HG03025 (cell line): Measurements from ENCODE around the gene CXCR6.
"Not testable (repeated sequence)": the region's sequence is repeated elsewhere in the genome, so short reads cannot be mapped to it uniquely, and the experiment has no call there.

ENCODE experiments used
- ATAC-seq: cut with Tn5 transposase; IDR thresholded peaks from one replicate; pipeline ENCODE4 v1.9.1; 2021; ENCODE audit warnings: mild to moderate bottlenecking, moderate library complexity; ENCODE audit not compliant: unreplicated experiment, low FRiP score

CXCR6 gene

DNA sequence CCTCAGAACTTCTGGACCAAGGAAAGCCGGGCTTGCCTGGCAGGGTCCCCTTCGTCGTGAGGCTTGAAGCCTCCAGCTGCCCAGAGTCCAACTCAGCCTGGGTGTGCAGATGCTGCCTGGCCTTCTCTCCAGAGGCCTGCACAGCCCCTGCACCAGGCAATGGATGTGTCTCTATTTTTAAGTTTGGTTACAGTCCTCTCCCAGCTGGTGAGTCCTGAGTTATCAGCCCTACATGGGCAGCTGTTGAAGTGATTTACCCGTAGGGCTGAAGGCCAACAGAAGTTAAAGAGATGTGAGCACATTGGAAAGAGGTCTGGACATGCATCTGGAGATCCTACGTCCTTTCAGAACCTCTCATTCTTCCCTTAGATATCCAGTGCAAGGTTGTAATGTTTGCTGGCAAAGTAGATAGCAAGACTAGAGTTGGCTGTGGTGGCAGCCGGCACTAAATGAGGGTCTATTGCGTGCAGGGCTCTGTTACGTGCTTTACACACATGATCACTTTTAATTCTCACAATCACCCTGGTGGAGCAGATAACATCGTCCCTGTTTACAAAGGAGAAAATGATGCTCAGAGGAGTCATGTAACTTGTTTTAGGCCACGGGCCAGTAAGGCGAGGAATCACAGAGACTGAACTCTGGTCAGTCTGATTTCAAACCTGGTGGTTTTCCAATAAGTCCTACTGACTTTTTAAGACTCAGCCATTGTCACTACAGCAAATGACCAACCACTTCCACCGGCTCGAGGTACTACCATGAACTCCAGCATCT lies 42.5 kb downstream of the CXCR6 start:
- no peak for ATAC-seq

DNA sequence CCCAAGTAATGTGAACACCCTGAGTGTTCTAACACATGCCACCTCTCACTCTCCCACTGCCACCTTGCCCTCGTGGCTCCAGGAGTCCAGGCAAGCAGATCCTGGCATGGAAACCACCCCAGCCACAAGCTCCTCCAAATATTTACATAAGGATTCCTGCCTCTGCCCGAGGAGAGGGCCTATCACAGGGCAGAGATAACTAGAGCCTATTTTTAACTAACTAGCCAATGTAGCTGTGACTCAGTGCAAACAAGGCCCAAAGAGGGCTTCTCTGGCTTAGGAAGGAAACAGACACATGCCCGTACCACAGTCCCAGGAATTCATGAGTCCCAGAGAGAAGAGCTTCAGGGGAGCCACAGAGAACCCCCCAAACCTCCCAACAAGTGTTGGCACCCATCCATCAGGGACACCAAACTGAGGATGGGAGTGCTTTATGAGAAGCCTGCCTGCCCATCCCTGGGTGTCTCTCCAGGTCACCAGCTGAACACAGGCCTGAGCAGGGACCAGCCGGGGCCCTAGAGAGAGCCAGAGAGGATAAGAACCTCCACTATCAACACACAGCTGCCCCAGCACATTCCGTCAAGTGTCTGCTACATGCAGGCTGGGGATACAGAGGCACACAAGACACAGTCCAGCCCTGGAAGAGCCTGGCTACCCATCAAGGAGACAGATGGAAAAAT lies 43.2 kb downstream of the CXCR6 start:
- ATAC-seq = no peak

GRCh38 chr3:45987368-45988291 lies 44.4 kb downstream of the CXCR6 start:
- no peak for ATAC-seq

DNA sequence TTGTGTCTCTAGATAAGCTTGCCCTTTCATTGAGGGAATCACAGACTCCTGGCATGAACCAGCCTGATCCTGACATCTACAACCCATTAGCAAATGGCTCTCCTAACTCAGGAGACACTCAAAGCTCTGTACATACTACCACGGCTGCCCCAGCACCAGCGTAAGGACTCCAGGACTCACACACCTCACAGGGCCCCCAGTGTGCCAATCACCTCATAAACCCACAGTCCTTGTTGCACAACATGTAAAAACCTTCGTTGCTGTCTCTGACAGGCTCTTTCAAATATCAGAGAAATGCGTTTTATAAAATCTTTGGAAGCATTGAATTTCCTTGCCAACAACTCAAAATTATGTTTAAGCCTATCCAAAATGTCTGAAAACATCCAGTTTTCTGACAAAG lies 45.1 kb downstream of the CXCR6 start:
- ATAC-seq = no peak

GRCh38 chr3:45988804-45989203 lies 45.5 kb downstream of the CXCR6 start:
- no peak for ATAC-seq

DNA sequence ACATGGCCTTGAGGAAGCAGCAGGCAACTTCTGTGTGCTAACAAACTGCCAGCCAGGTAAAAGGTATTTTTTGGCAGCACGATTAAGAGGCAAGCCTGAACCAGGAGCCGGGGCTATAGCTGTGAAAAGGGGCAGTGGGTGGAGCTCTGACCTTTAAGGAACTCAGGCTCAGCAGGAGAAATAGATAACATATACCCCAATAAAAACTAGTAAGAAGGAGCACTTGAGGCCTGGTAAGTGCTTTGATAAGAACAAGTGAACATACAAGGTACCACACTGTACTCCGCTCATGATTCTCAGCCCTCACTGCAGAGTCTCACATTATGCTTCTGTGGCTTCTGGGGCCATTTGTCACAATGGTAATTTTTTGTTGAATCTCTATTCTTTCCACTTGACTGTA lies 46.9 kb downstream of the CXCR6 start:
- ATAC-seq = no peak

GRCh38 chr3:45991341-45991740 lies 48.1 kb downstream of the CXCR6 start:
- no peak for ATAC-seq

GRCh38 chr3:45992133-45992729 lies 49.0 kb downstream of the CXCR6 start:
- ATAC-seq = no peak

- no peak for ATAC-seq
Observed at GRCh38 chr3:45992821-45993221, 49.6 kb downstream of the CXCR6 start.

- ATAC-seq = no peak
Observed at GRCh38 chr3:45993421-45994027, 50.3 kb downstream of the CXCR6 start.

DNA sequence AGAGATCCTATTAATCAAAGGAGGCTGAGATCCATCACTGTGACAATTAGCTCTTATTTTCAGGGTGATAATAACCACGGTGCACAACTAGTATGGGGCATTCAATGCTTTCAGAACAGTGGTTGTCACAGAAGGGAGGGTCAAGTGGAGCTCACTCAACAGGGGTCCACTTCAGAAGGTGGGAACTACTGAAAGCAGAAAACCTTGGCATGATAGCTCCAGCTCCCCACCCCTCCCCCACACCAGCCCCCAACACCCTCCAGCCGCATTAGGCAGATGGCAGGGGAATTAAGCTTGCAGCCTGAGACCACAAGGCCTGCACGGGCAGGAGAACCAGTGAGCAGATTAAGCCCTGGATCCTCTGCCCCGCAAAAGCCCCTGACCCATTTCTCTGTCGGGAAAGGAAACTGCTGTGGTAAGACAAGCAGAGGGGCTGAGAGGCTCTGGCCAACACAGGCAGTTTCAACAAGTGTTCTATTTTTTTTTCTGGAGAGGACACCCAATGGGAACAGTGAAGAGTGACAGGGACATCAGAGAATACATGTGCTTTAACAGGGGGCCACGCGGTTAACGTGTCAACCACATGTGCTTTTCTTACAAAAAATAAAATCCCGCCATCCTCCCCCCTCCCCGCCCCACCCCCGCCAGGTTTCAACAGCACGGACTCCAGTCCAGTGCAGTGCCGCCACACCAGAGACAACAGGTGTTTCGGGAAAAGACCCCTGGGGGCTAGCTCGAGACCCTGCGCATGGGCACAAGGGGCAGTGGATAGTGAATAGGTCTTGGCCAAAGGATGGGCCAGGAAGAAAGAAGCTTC lies 51.4 kb downstream of the CXCR6 start:
- ATAC-seq = peak; percentile 10

DNA sequence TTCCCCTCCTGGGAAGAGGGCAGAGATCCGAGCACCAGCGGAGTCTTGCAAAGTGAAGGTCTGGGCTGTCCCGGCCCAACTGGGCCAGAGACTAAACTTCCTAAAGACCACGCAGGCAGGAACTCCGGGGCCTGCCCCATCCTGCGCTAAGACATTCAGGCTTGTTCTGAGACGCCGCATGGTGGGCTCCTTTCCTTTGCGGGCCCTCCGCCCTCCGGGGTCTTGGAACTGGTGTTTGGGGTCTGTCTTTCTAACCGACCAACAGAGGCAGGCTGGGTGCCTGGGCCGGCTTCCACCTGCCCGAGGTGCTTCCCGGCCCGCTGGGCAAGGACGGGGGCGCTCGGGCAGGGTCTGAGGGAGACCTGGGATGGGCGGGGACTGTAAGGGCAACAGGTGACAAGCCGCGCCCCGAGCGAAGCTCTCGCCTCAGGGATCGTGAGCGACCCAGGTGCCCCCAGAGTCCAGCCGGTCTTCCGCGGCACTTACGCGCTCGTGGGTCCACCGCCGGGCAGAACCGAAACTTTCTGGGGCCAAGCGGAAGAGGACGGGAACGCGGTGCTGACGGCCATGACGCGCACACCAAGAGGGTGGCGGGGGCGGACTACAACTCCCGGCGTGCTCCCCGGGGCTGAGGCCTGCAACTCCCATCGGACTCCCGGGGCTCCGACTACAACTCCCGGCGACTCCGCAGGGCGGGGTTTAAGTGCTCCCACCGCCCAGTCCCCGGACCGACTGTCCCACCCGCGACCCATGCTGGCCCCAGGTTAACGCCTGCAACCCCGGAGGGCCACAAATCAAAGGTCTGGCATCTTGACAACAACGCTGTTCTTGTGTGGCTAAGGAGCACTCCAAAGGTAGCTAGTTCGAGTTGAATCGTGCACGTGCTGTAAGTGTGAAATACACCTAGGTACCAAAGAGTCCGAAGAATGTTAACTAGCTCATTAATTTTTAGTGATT lies 52.2 kb downstream of the CXCR6 start, which contains the start of gene FYCO1:
TSS of gene FYCO1 (minus strand) at position 589 of the 957 bp plus-strand sequence. CDS start 10,914 bp downstream, outside the sequence.
- ATAC-seq = peak; percentile 96

DNA sequence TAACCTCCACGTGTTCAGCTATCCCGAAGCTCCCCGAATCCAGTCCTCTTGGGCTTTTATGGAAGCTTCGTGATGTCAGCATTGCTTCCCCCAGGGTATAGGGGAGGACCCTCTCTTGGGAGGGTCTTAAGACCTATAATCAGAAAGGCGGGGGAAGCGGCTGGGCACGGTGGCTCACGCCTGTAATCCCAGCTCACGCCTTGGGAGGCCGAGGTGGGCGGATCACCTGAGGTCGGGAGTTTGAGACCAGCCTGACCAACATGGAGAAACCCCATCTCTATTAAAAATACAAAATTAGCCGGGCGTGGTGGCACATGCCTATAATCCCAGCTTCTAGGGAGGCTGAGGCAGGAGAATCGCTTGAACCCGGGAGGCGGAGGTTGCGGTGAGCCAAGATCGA lies 54.2 kb downstream of the CXCR6 start:
- not testable (repeated sequence) for ATAC-seq

GRCh38 chr3:45997942-45998341 lies 54.7 kb downstream of the CXCR6 start:
- no peak for ATAC-seq
